H1 (cell line): Measurements from ENCODE around the gene TTBK1. TPM values are rescaled to one million over a fixed set of nuclear protein-coding genes. Genes with fewer than 3 reads are reported as not detected.
A peak's percentile ranks its signal among the peaks of the same experiment; 100 is the strongest.

Experiments
- CEBPB ChIP-seq: IDR thresholded peaks from 2 replicates; pipeline ENCODE4 v1.6.1; 2012; ENCODE audit warnings: low read depth, low read length
- CHD1 ChIP-seq: IDR thresholded peaks from 2 replicates; pipeline ENCODE4 v1.6.1; 2012; ENCODE audit warnings: low read depth, low read length, improper control_type of control experiment
- MAX ChIP-seq: IDR thresholded peaks from 2 replicates; pipeline ENCODE4 v1.6.1; 2012; ENCODE audit warnings: inconsistent platforms
- RNF2 ChIP-seq: fragments of 200-900, 300-1000 bp; sonication (generic); IDR thresholded peaks from 2 replicates; pipeline ENCODE4 v1.7.1; 2016; ENCODE audit warnings: borderline replicate concordance, low read depth, mild to moderate bottlenecking, antibody characterized with exemption, low read length; ENCODE audit not compliant: poor library complexity, severe bottlenecking; ENCODE audit errors: missing control alignments
- SP4 ChIP-seq: IDR thresholded peaks from 2 replicates; pipeline ENCODE4 v1.6.1; 2012; ENCODE audit warnings: low read length, inconsistent platforms
- USF2 ChIP-seq: IDR thresholded peaks from 2 replicates; pipeline ENCODE4 v1.6.1; 2011; ENCODE audit warnings: low read length, improper control_type of control experiment
- polyA plus RNA-seq, 7 experiments: library from polyadenylated mRNA; depleted of rRNA in 3 of 7; stranded (reverse) in 5 of 7; unstranded in 2 of 7; fragments of >200 nt in 5 of 7; fragments of 200-250 nt in 2 of 7; gene quantifications; 1 replicate in 5 of 7; 2 replicates in 1 of 7; 4 replicates in 1 of 7; pipeline versions ENCODE4 v1.2.1 to v1.2.3, GENCODE V29; 2011 to 2013; ENCODE audit warnings: missing spikeins in 2 of 7, mixed read lengths in 2 of 7
- total RNA-seq: library from RNA; stranded (reverse); fragmentation: NEBNext Ultra II Directional; extraction: Animal tissue kit (Norgen Biotek cat#: 25700); gene quantifications from 2 replicates; pipeline ENCODE4 v1.2.1, GENCODE V29; 2021

The TTBK1 gene
- total and polyA plus RNA-seq, 2 of the 8 experiments (the other 6 are each of a cell fraction or from before 2014, with no cell fraction given), result 0.53 to 1.6 TPM

DNA sequence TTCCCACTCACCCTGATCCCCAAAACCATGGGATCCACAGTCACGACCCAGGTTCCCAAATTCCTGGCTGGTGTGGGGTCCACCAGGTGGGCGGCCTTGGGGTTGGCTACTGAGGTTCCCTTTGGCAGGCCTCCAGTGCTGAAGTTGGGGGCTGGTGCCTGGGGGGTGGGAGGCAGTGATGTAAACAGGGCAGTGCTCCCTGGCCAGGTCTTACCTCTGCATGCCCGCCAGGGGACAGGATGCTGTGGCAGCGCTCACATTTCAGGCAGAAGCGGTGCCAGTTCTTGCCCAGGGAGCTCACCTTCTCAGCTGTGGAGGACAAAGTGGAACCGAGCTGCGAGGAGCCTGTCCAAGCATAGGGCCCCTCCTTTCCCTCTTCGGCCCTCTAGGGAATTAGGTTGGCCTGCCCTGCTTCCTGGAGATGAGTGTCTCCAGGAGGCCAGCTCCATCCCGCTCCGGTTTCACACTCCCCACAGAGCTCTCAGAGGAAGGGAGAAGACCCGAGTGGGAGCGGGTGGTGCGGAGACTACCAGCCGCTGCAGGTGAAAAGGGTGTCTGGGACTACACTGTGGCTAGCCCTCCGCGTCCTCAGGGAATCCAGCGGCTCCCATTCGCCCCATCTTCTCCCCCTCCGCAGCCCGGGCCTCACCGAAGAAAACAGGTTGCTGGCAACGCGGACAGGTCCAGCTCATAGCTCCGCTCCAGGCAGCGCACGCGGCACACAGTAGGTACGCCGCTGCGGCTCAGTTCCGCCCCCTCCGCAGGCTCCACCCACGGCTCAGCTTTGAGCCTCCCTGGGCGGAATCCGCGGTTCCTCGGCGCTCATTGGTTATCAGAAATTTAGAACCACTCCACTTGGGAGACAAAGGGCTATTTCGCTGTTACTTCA, 65.1 kb downstream of the TTBK1 start, which contains the start of gene CRIP3 (continued):
- TF ChIP-seq MAX (peak; percentile 94), USF2 (no peak), CHD1 (no peak), RNF2 (no peak), CEBPB (no peak), SP4 (no peak)
